ENCODE measurements around the gene CPT1B.
"Not testable (repeated sequence)": the region's sequence is repeated elsewhere in the genome, so short reads cannot be mapped to it uniquely, and the experiment has no call there.

Gene CPT1B

DNA sequence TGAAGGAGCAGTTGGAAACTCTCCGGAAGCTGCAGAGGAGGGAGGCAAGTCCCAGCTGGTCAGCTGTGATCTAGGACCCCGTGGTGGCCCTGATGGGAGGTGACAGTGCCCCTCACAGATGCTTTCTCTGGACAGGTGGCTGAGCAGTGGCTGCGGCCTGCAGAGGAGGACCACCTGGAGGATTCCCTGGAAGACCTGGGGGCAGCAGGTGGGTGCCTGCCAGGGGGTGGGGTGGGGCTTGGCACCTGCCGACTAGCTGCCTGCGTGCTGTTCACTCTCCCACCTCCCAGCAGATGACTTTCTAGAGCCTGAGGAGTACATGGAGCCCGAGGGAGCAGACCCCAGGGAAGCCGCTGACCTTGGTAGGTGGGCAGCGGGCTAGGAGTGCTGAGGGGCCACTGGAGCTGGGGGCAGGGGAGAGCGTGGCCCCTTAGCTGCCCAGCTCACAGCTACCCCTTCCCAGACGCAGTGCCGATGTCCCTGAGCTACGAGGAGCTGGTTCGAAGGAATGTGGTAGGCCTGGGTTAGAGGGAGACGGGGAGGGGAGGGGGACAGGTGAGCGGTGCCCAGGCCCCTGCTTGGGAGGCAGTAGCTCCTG lies 55.9 kb downstream of the CPT1B start:
- H3K27ac ChIP-seq (ENCODE audit: low read length) = no peak overlapping the region
- no peak overlapping the region for H3K9ac ChIP-seq (ENCODE audit: low read length)
- H3K27me3 ChIP-seq (ENCODE audit: control insufficient read depth, insufficient read depth, low read length) = peaks cover 9% of the 10 kb centered on the region
- peaks cover 3% of the 10 kb centered on the region for H3K4me1 ChIP-seq (ENCODE audit: control insufficient read depth, low read depth, low read length)
- peaks cover 40% of the 10 kb centered on the region for H3K36me3 ChIP-seq (ENCODE audit: control insufficient read depth, low read depth, low read length)
- no peaks in the 10 kb centered on the region for H3K9me3 ChIP-seq (ENCODE audit: control insufficient read depth, low read depth, low read length)
- no peak overlapping the region for H3K4me3 ChIP-seq (ENCODE audit: low read length)

DNA sequence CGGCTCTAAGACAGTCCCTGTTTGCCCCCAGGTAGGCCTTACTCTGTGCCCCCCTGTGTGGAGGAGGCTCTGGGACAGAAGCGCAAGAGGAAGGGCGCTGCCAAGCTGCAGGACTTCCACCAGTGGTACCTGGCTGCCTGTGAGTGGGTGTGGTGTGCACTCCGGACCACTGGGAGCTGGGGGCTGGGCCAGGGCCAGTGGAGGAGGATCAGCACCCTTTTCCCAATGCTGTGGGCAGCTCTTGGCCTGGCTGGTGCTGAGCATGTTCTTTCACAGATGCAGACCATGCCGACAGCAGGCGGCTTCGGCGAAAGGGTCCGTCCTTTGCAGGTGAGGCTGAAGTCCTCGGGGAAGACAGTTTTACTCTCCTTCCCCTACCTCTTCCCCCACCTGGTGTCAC lies 56.5 kb downstream of the CPT1B start:
- no peaks in the 10 kb centered on the region for H3K9me3 ChIP-seq (ENCODE audit: control insufficient read depth, low read depth, low read length)
- H3K27ac ChIP-seq (ENCODE audit: low read length) = no peak overlapping the region
- no peak overlapping the region for H3K4me3 ChIP-seq (ENCODE audit: low read length)
- H3K4me1 ChIP-seq (ENCODE audit: control insufficient read depth, low read depth, low read length) = peaks cover 2% of the 10 kb centered on the region
- no peak overlapping the region for H3K9ac ChIP-seq (ENCODE audit: low read length)
- peaks cover 3% of the 10 kb centered on the region for H3K27me3 ChIP-seq (ENCODE audit: control insufficient read depth, insufficient read depth, low read length)
- peaks cover 41% of the 10 kb centered on the region for H3K36me3 ChIP-seq (ENCODE audit: control insufficient read depth, low read depth, low read length)

DNA sequence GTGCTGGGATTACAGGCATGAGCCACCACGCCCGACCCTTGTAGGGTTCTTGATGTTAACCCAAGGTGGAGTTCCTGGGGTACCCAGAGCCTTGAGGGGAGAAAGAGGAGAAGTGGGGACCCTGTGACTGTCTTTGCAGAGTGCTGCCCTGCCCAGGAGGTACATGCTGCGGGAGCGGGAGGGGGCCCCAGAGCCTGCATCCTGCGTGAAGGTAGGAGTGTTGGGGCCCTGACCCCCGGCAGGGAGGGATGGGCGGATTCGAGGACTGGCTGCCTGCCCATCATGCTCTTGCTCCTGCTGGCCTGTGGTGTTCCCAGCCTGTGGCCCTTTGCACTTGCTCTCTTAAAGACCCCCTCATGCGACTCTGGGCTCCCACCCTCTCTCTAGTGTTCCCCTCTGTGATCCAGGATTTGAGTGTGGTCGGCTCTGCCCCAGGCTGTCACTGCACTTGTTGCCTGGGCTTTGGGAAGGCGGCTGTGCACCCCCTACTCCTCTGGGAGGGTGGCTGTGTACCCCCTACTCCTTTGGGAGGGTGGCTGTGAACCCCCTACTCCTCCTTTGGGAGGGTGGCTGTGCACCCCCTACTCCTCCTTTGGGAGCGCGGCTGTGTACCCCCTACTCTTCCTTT lies 57.3 kb downstream of the CPT1B start:
- H3K4me1 ChIP-seq (ENCODE audit: control insufficient read depth, low read depth, low read length) = no peaks in the 10 kb centered on the region
- no peaks in the 10 kb centered on the region for H3K27me3 ChIP-seq (ENCODE audit: control insufficient read depth, insufficient read depth, low read length)
- no peak overlapping the region for H3K9ac ChIP-seq (ENCODE audit: low read length)
- H3K27ac ChIP-seq (ENCODE audit: low read length) = no peak overlapping the region
- no peak overlapping the region for H3K4me3 ChIP-seq (ENCODE audit: low read length)
- H3K9me3 ChIP-seq (ENCODE audit: control insufficient read depth, low read depth, low read length) = no peaks in the 10 kb centered on the region
- H3K36me3 ChIP-seq (ENCODE audit: control insufficient read depth, low read depth, low read length) = peaks cover 45% of the 10 kb centered on the region

DNA sequence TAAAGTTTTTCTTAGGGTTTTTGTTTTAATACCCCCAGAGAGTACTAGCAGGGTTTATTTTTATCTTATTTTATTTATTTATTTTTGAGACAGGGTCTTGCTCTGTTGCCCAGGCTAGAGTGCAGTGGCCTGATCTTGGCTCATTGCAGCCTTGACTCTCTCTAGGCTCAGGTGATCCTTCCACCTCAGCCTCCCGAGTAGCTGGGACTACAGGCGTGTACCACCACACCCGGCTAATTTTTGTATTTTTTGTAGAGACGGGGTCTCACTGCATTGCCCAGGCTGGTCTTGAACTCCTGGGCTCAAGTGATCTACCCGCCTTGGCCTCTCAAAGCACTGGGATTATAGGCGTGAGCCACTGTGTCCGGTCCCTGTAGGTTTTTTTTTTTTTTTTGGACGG lies 58.0 kb downstream of the CPT1B start:
- peaks cover 45% of the 10 kb centered on the region for H3K36me3 ChIP-seq (ENCODE audit: control insufficient read depth, low read depth, low read length)
- not testable (repeated sequence) for H3K27ac ChIP-seq (ENCODE audit: low read length)

DNA sequence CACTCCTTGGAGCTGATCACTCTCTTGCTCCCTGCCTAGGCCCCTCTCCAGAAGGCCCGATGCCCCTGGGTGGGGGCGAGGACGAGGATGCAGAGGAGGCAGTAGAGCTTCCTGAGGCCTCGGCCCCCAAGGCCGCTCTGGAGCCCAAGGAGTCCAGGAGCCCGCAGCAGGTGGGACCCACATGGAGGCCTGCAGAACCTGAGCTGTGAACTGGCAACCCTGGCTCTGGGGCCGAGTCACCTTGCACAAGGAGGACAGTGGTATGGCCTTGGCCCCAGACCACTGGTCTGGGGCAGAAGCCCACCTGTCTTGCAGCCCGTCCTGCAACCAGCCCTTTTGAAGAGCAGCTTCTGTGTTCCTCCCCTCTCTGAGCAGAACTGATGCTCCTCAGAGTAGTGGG lies 59.1 kb downstream of the CPT1B start:
- H3K36me3 ChIP-seq (ENCODE audit: control insufficient read depth, low read depth, low read length) = peaks cover 45% of the 10 kb centered on the region
- H3K27ac ChIP-seq (ENCODE audit: low read length) = no peak overlapping the region
- no peak overlapping the region for H3K9ac ChIP-seq (ENCODE audit: low read length)
- no peaks in the 10 kb centered on the region for H3K27me3 ChIP-seq (ENCODE audit: control insufficient read depth, insufficient read depth, low read length)
- no peak overlapping the region for H3K4me3 ChIP-seq (ENCODE audit: low read length)
- no peaks in the 10 kb centered on the region for H3K4me1 ChIP-seq (ENCODE audit: control insufficient read depth, low read depth, low read length)
- no peaks in the 10 kb centered on the region for H3K9me3 ChIP-seq (ENCODE audit: control insufficient read depth, low read depth, low read length)

More for the DNA sequence above, 58.0 kb downstream of the CPT1B start:
- not testable (repeated sequence) for H3K9me3 ChIP-seq (ENCODE audit: control insufficient read depth, low read depth, low read length); H3K9ac ChIP-seq (ENCODE audit: low read length); H3K27me3 ChIP-seq (ENCODE audit: control insufficient read depth, insufficient read depth, low read length); H3K4me3 ChIP-seq (ENCODE audit: low read length); H3K4me1 ChIP-seq (ENCODE audit: control insufficient read depth, low read depth, low read length)

Measured in iPS-18a (cell line).